GF-D8 (cell line): ENCODE measurements around the gene SESN1.
"Not testable (repeated sequence)": the region's sequence is repeated elsewhere in the genome, so short reads cannot be mapped to it uniquely, and the experiment has no call there.

Experiments
- DNase-seq: peaks from one replicate; lab custom pipeline; 2025; lab: John Stamatoyannopoulos, UW

The SESN1 gene

DNA sequence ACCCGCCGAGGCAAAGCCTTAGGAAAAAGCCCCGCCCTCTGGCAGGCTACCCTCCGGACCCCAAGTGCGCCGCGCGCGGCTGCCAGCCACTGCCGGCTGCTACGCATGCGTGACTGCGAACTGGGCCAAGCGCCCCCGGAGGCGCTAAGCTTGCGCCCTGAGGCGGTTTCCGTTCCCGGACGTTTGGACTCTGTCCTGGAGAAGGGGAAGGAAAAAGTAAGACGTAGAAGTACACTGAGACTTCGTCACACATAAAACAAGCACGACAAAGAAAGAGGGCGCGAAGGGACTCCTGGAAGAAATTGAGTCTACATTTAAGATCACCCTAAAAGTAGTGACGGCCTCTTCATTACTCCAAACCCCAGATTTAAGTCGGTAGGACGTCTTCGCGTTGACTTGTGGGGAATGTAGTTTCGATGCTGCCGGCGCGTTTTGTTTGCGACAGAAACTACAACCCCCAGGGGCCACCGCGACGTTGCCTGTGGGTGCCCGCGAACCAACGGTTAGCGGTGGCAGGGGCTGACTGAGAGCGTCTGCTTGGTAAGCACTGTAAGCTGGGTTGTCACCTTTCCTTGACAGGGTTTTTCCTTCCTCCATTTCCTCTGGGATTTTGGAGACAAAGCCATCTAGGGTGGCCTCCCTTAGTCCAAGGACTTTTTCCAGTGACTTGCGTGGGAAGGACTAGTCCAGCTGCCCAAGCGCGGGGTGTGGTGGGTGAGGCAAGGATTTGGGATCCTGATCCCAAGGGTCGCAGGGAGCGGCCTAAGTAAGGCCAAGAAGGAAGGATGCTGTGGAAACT, 589 bp upstream of the SESN1 start, which contains the start of gene CEP57L1:
Gene CEP57L1 (plus strand): TSS at position 472 of the 799 bp plus-strand sequence. CDS start 49,715 bp downstream, outside the sequence.
- DNase-seq: peak; percentile 91

DNA sequence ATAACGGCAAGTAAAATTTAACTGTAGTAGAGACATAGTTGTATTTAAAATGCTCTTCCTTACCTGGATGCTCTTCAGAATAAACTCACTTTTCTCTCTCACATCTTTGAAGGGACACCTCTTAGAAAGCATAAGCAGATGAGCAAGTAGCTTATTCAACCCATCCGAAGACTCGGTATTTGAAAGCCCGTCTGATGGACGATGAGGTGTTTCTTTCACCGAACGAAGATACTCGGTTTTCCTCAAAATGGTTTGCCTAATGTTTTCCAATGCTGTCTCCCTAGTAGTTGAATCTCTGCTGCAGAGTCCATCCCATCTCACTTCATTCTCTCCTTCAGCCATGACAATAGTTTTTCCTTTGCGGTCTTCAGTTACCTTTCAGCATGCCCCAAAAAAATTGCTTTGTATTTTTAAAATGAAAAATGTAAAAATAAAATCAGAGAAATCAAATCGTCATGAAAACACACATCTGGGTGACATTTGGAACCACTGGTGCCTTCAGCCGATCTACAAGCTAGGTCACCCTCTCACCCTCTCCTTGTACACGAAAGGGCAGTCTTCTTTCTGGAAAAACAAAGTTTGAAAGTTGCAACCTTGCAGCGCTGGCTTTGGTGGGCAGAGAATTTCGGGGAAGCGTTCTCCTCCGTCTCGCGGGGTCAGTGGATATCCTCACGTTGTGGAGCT, 772 bp downstream of the SESN1 start:
- no peak for DNase-seq

DNA sequence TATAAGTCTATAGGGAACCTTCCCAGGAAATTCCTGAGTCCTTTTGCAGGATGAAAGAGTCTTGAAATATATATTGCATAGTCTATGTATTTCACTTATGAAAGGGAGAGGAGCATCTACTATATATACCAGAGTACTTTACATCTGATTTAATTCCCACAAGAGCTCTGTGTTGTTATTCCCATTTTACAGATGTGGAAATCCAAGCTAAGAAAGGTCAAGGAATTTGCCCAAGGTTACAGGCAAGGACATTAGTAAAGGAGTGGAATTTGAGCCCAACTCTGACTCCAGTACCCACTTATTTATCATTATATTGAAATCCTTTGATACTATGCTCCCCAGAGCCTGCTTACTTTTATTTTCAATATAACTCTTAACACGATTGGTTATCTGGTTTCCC, 2.6 kb downstream of the SESN1 start:
- DNase-seq: no peak

DNA sequence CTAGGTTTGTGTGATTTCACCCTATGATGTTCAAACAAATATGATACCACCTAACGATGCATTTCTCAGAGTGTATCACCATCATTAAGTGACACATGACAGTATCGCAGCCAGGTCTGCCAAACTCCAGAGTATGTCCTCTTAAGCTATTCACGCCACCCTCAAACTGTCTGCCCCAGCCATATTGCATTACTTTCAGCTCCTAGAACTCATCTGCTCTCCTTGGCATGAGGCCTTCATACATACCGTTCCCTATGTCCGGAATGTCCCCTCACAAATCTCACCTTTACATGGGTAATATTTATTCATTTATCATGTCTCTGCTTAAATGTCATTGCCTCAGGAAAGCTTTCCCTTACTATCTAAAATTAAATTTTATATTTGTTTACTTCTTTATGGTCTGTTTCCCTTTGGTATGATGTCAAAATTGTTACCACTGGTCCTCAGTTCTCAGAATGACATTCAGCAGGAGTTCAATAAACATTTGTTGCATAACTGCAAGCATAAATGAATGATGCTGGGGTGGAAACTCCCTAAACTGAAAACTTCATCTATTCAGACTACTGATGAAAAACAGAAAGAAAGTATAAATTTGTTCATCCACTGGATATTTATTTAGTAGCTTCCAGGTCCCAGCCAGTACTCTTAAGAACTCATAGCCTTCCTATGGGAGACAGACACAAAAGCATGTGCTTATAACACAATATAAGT, 3.2 kb downstream of the SESN1 start:
- no peak for DNase-seq

DNA sequence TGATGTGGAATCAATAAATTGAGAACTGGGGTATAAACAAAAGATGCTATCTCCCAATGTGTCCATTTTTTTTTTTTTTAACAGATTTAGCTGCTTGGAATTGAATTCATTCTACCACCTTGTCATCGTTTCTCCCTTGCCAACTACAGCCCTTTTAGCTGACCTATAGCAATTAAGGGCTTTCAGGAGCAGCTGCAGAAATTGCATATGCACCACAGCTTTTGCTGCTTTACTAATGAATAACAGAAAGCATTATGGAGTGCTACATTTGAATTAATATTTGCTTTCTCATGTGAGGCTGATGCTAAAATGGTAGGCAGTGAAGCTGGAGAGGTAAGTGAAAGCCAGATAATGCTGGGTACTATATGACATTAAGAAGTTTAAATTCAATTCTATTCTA, 5.7 kb downstream of the SESN1 start:
- no peak for DNase-seq

DNA sequence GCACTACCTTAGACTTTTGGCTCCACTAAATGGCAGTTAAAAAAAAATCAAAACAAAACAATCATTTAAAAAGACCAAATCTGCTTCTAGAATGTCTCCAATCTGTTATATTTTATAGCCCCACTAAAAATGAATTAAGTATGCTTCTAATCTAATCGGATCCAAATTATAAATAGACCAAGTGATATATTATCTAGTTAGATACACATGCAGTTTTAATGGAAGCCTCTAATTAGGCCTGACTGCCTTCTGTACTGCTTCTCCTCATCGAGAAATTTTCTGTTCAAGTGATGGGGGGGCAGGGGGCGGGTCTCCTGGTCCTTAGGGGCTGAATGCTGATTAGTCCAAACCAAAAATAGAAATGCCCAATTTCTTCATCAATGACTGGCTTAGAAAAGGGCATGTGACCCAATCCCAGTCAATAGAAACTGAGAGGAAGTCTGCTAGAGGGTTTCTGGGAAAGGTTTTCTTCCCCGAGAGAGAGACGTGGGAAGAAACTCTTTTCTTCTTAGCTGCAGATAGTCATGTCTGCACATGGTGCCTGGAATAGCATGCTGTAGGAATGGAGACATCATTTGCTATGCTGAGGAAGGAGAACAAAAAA, 6.9 kb downstream of the SESN1 start:
- DNase-seq: no peak

DNA sequence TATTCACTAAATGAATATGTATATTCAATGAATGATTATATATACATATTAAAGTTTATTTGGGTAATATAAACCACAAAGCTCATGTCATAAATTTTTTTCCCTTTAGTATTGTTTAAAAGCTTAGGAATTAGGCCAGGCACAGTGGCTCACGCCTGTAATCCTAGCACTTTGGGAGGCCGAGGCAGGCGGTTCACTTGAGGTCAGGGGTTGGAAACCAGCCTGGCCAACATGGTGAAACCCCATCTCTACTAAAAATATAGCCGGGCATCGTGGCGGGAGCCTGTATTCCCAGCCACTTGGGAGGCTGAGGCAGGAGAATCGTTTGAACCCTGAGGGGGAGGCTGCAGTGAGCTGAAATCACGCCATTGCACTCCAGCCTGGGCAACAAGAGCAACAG, 10.5 kb downstream of the SESN1 start:
- not testable (repeated sequence) for DNase-seq

DNA sequence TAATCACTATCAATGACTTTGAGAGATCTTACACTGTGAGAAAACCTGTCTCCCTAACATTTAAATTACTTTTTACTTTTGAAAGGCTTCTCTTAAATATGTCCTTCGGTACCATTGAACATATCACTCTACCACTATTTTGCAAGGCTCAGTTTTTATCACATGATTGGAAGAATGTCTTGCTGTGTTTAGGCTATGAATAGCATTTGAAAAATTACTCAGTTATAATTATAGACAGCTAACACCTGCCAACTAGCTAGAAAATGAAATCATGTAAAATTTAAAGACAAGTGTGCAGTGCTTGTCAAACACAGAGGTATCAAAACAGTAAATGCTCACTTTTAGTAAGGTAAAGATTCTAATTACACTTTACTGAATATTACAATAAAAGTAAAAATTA, 11.0 kb downstream of the SESN1 start:
- DNase-seq: no peak

DNA sequence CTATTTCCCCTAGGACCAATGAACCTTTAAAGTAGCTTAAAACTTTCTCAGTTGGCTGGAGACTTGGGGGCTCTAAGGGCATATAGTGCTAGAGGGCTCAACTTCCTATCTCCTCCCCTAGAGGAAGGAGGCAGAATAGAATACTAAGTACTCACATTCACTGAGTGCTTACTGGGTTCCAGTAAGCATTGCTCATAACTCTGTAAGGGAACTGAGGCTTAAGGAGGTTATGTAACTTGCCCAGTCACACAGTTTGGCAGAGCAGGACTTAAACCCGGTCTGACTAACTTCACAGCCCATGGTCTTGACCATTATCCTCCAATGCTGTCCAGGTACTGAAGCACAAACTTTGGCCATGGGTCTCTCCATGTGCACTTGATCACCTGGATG, 12.5 kb downstream of the SESN1 start:
- DNase-seq: no peak

DNA sequence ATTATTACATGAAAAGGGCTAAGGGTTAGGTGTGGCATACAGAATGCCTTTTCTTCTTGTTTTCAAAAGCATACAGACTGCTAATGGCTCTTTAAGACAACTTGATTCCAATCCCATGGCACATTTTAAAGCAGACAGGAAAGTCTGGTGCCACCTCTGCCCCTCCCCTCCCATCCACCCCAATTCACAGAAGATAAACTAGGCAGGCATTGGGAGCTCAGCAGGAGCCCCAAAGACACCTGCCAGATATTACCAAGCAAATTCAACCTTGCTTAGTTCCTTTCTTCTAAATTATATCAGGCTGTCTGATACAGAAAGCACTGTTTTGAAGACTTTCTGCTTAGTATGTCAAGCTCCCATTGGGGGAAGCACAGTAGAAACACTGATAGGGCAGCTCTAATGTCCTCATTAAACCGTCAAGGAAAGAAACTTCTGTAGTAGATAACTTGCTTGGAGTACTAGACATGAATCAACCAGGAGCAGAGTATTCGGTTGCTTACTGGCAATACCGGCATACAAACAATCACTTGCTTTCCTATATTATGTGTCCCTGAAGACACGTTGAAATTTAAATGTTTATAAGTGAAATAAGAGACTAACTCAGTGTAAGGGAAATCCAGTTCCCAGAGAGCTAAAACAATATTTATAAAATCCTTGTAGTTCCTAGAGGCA, 13.0 kb downstream of the SESN1 start:
- DNase-seq: no peak

DNA sequence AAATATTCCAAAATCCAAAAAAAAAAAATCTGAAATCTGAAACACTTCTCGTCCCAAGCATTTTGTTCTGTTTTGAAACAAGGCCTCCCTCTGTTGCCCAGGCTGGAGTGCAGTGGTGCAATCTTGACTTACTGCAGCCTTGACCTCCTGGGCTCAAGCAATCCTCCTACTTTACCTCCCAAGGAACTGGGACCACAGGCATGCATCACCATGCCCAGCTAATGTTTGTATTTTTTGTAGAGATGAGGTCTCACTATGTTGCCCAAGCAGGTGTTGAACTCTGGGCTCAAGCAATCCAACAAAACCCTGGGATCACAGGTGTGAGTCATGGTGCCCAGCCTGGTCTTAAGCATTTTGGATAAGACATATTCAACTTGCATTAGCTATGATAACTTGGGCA, 13.6 kb downstream of the SESN1 start:
- DNase-seq: no peak

DNA sequence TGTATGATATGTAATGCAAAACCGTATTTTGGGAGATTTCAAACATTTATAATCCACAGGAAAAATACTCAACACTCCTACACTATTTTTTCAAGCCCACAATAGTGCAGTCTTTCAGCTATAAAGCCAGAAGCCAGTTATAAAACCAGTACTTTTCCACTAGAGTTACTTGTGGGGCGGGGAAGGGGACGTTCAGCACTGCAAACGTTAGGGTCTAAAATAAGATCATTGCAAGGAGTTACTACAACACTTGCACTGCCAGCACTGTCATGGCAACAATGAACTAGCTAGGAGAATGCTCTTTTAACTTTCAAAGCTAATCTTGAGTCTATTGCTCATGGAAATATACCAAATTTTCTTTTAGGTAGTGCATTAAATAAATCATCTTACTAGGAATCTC, 14.7 kb downstream of the SESN1 start:
- no peak for DNase-seq

DNA sequence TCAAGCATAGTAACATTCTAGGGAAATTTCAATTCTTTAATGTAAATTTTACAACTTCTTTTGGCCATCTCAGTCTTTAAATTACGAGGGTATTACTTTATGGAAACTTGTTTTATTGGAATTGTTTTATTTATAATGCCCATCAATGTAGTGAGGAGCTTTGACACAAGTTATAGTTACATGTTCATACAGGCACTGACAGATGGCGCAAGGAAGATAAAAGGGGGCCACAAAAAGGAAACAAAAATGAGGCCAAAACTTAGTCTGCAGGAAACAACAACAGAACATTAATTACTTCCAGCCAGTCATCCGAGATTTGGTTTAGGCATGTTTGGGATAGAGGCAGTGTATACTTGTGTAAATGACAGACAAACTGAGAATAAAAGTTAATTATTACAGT, 18.3 kb downstream of the SESN1 start:
- no peak for DNase-seq

DNA sequence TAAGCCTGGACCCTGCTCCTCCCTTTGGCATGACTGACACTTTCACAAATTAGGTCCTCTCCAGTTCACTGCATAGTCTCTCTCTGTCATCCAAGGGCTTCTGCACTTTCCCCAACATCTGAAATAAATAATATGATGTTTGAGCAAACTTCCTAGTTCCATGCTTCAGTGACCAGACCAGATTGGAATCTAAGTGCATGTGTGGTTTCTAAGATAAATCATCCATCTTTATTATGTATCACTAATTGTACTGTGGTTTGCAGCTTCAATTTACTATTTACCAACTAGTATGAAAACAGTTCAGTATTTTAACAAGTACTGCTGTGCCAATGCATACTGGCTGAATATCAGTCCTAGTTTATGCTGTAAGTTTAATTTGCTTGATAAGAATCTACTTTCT, 18.7 kb downstream of the SESN1 start:
- DNase-seq: no peak

DNA sequence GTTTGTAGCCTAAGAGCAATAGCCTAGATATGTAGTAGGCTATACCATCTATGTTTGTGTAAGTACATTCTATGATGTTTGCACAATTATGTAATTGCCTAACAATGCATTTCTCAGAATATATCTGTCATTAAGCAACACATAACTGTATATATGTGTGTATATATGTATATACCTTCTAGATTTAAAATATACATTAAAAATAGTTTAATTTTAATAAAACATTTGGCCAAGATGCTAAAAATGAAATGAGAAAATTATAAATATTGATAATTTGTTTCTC, 20.6 kb downstream of the SESN1 start:
- no peak for DNase-seq

DNA sequence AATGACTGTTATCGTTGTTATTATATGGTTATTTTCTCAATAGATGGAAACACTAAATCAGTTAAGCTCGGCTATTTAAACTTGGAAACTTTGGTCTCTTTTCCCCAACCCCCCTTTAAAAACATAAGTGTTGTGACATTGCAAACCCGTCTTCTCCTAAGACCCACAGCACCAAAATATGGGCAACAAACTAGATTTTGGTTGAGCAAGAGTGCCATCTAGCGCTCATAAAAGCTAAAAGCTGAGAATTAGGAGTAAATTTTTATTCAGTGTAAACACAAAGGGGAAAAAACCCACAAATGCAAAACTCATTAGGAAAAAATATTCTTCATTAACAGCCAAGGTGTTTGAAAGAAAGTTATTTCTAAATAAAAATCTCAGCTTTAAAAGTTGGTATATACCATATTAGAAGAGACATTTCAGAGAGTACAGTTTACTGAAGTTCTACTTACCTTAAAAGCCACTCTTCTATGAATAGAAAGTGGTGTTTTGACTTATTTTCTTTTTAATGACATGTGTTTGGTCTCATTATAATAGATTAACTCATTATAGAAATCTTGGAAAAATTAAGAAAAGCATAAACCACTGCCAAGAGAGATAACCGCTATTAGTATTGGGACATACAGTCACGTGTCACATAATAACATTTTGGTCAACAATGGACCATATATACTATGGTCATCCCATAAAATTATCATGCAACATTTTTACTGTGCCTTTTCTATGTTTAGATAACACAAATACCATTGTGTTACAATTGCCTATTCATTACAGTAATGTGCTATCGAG, 21.1 kb downstream of the SESN1 start:
- peak; percentile 9 for DNase-seq

DNA sequence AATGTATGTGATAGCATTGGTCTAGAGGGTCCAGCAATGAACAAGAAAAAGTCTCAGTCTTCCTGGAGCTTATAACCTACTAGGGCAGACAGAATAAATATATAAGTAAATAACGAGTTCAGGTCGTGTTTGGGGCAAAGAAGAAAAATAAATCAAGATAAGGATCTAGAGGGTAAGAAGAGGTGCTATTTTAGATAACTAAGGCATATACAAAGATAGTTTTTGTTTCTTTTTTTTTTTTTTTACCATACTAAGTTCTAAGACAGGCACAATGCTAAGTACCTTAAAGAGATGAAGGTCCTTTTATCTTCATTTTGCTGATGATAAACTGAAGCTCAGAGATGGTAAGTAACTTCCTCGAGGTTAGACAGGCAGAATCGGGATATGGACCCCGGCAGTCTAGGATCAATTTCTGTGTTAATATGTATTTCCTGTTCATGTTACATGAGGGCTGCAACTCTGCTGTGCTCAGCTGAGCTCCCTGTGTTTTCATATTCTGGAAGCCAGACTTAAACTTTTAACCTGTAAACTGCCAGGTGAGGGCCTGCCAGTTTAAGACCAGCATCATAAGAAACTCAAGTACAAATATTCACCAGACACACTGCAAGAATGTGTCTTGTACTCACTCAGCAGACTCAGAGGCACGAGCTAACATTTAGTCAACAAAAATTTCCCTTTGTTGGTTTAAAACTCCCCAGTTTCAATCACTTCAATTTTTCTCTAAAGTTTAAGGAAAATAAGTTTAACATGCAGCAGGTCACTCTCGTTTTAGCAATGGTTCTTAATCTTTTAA, 23.3 kb downstream of the SESN1 start:
- DNase-seq: no peak

DNA sequence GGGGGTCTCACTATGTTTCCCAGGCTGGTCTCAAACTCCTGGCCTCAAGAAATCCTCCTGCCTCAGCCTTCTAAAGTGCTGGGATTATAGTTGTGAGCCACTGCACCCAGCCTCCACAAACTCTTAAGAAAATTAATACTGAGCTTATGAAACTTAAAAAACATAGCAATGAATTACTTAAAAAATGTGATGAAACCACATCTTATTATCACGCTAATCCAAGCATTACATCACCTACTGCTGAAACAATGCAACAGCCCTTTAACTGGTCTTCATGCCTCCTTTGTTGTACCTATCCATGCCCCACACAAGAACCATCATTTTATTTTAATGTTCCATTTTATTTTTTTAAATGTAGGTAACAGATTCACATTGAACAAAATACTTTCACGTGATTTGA, 24.9 kb downstream of the SESN1 start:
- DNase-seq: no peak

DNA sequence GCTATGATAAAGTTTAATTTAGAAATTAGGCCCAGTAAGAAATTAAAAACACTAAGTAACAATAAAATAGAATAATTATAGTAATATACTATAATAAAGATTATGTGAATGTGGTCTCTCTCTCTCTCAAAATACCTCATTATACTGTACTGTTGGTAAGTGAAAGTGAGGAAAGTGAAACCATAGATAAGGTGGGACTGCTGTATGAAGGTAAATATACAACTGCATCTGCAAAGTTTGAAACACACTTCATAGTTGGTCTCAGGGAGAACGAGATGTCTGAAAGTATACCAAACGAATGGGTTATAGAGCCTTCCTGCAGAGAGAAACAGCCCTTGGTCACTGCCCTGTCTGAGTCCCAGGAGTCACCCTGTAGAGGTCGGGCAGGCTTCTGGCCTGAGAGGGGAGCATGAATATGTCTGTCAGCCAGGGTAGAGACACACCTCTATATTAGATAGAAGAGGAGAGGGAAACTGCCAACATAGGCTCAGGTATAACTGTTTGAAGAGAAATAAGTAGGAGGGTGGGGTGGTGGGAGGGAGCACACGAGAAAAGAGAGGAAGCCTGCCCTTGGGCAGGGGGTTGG, 31.8 kb downstream of the SESN1 start:
- DNase-seq: no peak

DNA sequence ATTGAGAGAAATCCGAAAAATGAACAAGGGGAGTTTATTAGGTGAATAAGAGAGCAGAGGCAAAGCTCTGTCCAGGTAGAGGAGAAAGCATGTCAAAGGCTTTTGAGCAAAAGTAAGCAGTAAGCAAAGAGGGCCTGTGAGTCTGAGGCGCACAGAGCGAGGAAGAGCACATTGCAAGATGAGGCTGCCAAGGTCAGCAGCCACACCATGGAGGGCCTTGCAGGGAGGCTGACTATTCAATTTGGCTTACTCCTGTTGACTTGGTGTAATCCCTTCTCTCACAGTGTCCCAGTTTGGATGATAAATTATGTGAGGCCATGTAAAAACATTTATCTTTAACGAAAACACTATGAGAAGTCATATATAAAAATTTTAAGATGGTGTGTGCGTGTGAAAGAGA, 32.4 kb downstream of the SESN1 start:
- DNase-seq: no peak
